Measurements from ENCODE around the gene PIK3CA.
A peak's percentile ranks its signal among the peaks of the same experiment; 100 is the strongest.
"Not testable (repeated sequence)": the region's sequence is repeated elsewhere in the genome, so short reads cannot be mapped to it uniquely, and the experiment has no call there.

PIK3CA gene

DNA sequence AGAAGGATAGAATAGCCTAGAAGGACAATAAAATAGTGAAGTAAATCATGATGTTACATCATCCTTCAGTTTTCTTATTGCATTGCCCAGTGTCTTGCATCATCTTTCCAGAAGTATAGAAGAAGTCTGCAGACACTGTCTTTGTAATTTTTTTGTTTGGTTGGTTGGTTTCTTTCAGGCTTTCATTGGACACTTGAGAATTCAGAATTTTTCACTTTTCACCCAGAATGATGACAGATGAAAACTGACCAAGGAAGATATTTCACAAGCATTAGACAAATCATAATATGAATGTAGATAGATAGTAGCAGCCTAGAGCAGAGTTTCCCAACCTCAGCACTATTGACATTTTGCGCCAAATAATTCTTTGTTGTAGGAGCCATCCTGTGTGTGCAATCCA is 67.4 kb downstream of the PIK3CA start:
- not testable (repeated sequence) for DNase-seq

DNA sequence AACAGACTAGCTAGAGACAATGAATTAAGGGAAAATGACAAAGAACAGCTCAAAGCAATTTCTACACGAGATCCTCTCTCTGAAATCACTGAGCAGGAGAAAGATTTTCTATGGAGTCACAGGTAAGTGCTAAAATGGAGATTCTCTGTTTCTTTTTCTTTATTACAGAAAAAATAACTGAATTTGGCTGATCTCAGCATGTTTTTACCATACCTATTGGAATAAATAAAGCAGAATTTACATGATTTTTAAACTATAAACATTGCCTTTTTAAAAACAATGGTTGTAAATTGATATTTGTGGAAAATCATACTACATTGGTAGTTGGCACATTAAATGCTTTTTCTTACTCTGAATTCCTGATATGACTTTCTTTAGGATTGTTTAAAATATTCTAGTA is 70.1 kb downstream of the PIK3CA start:
- not testable (repeated sequence) for DNase-seq

DNA sequence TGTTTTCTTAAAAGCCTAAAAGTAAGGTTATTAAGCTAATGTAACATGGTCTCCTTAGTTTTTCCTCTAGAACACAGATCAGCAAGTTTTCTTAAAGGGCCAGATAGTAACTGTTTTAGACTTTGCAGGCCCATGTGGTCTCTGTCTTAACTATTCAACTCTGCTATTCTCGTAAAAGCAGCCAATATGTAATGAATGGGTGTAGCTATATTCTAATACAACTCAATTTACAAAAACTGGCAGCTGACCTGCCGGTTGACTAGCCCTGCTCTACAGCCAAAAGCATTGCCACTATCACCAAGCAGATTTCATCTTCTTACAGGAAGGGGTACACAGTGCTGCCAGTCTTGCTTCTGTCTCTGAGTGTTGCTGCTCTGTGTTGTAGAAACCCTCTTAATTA is 75.4 kb downstream of the PIK3CA start:
- no peak for DNase-seq

DNA sequence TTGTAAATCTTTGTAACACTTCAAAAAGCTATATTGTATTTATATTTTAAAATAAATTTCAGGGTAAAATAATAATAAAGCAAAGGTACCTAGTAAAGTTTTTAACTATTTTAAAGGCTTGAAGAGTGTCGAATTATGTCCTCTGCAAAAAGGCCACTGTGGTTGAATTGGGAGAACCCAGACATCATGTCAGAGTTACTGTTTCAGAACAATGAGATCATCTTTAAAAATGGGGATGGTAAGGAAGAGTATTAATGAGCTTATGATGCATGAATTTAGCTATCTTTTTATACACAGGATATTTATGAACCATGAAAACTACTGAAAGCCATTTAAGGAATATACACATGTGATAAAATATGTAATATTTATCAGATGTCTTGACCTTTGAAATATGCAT is 76.4 kb downstream of the PIK3CA start:
- no peak for DNase-seq

DNA sequence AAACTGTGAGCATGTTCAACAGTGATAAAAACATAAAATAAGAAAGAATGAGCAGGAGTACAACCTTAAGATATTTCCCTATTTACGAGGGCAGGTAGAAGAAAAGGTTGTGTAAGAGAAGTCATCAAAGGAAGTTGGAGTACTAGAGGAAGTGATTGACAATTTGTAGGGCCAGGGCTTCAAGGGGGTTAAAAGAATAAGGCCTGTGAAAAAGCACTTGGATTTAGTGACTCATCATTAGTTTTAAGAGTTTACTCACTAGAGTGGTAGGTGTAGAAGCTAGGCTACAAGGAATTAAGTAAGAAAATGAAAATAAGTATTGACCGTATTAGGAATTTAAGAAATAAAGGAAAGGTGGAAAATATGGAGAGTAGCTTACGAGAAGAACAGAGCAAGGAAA is 79.2 kb downstream of the PIK3CA start:
- DNase-seq: no peak

DNA sequence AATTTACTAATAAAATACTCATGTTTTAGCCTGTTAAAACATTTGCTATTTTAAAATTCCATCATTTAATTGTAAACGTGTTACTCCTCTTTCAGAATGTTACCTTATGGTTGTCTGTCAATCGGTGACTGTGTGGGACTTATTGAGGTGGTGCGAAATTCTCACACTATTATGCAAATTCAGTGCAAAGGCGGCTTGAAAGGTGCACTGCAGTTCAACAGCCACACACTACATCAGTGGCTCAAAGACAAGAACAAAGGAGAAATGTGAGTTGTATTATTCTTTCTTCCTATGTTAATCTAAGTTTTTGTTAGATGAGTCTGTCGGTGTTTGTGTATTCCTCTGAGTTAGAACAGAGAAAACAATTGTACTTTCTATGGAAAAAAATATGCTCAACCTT is 81.0 kb downstream of the PIK3CA start:
- no peak for DNase-seq

GRCh38 chr3:179233043-179233442 is 84.9 kb downstream of the PIK3CA start:
- no peak for DNase-seq

DNA sequence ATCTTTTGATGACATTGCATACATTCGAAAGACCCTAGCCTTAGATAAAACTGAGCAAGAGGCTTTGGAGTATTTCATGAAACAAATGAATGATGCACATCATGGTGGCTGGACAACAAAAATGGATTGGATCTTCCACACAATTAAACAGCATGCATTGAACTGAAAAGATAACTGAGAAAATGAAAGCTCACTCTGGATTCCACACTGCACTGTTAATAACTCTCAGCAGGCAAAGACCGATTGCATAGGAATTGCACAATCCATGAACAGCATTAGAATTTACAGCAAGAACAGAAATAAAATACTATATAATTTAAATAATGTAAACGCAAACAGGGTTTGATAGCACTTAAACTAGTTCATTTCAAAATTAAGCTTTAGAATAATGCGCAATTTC is 86.0 kb downstream of the PIK3CA start:
- no peak for DNase-seq

DNA sequence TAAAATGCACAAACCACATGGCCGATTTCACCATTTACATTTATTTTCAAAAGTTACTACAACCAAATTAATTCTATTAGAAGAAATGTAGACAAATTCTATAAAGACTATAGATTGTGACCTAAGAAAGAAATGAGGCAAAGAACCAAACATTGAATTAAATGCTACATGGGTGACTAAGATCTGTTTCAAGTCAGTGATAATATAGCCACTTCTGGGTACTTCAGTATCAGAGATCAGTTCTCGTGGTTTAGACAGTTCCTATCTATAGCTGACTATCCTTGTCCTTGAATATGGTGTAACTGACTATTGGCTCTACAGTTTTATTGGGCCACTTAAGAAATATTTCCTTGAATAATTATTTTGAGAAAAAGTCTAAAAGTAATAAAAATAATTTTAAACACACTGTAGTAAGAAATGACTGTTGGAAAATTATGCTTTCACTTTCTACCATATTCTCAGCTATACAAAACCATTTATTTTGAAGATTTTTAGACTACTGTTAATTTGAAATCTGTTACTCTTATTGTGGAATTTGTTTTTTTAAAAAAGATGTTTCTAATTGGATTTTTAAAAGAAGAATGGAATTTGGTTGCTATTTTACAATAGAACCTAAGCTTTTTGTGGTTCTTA is 88.6 kb downstream of the PIK3CA start:
- no peak for DNase-seq

GRCh38 chr3:179240299-179240698 is 92.1 kb downstream of the PIK3CA start:
- not testable (repeated sequence) for DNase-seq

DNA sequence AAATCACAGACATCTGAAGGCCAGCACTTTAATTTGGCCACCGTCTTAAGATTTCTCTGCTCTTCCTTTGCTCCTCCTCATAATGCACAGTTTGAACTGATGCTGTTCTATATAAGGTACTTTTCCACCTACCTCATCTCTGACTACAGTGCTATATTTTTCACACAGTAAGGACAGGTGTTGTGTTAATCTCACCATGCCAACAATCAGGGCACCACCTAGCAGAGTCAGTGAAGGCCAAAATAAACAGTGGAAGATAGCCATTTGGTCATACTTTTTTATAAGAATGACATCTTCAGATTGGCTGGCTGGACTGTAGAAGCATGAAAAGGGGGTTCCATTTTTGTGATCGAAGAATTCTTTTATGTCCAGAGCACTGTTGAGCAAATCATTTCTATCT is 94.7 kb downstream of the PIK3CA start:
- DNase-seq: not testable (repeated sequence)

GRCh38 chr3:179244878-179245277 is 96.7 kb downstream of the PIK3CA start:
- no peak for DNase-seq

GRCh38 chr3:179247289-179248015 is 99.3 kb downstream of the PIK3CA start:
- DNase-seq: no peak

DNA sequence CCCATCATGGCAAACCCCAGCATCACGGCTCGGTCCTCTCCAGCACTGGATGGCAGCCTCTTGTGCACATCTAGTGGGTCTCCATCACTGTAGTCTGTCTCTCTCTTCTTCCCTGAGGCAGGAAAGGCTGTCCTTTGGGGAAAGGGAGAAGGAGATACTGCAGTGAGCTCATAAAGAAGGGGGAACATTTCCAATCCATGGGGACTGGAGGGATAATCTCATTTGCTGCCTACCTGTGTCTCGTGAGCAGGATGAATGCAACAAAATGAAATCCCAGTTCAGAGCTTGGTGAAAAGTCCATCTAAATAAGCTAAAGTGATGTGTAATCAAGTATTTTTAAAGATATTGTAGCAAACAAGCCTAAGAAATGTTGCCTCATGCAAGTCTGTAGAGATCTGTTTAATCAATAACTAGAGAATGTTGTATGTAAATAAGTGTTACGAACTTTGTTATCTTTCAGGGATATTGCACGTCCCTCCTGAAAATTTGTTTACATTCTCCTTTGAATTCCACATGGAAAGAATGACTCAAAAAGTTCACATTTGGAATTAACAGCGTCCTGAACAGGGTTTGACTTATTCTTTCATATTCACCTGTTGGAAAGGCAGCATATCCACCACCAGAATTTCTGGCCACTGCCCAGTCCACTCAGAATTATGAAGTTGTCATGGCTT is 102.8 kb downstream of the PIK3CA start, which contains the start of gene KCNMB3:
TSS of gene KCNMB3 (minus strand) at position 312 of the 674 bp plus-strand sequence. CDS start at position 188, 124 bp downstream.
- no peak for DNase-seq

DNA sequence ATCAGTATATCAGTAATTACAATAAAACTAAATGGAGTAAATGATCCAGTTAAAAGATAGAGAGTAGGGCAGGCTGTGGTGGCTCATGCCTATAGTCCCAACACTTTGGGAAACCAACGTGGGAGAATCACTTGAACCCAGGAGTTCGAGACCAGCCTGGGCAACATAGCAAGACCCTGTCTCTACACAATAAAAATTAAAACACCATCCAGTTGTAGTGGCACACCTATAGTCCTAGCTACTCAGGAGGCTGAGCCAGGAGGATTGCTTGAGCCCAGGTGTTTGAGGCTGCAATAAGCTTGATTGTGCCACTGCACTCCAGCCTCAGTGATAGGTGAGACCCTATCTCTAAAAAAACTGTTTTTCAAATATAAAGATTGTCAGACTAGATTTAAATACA is 108.7 kb downstream of the PIK3CA start:
- no peak for DNase-seq

GRCh38 chr3:179257742-179258141 is 109.6 kb downstream of the PIK3CA start:
- not testable (repeated sequence) for DNase-seq

- DNase-seq: no peak
Measured at GRCh38 chr3:179258820-179259219, 110.7 kb downstream of the PIK3CA start.

- DNase-seq: not testable (repeated sequence)
Measured at GRCh38 chr3:179259959-179260756, 112.0 kb downstream of the PIK3CA start.

DNA sequence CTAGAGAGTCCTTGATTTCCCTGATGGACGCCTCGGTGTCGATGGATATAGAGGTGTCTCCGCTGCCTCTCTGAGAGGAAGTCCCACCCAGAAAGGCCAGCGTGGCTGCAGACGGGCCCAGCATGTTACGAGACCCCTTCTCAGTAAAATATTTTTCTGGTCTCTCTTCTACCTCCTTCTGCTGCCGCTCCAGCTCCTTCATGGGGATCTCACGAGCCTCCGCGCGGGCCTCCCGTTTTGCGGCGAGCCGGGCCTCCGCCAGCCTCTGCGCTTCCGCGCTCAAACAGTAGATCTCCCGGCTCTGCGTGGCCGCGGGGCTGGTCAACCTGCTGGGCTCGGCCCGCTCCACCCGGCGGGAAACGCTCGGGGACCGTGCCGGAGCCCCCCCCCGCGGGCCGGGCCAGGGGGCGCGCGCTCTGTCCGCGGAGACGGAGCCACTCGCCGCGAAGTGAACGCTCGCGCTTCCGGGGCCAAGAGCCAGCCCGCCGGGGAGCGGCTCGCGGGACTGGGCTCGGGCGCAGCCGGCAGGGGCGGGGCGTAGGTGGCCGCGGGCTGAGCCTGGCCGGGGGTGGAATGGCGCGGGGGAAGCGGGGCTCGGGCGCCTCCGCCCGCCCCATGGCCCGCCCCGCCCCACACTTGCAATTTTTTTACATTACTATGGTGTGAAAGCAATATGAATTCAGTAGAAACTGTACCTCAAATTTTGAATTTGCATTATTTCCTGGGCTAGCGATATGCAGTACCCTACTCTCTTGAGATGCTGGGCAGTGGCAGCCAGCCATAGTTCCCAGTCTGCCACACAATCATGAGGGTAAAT is 113.0 kb downstream of the PIK3CA start:
- DNase-seq: peak; percentile 68

DNA sequence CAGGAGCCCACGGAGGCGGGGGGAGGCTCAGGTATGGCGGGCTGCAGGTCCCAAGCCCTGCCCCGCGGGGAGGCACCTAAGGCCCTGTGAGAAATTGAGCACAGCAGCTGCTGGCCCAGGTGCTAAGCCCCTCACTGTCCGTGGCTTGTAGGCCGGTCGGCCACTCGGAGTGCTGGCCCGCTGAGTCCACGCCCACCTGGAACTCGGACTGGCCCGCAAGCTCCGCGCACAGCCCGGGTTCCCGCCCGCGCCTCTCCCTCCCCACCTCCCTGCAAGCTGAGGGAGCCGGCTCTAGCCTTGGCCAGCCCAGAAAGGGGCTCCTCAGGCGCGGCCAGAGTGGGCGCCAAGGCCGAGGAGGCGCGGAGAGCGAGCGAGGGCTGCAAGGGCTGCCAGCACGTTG is 115.0 kb downstream of the PIK3CA start:
- no peak for DNase-seq

- no peak for DNase-seq
Measured at GRCh38 chr3:179264449-179264848, 116.3 kb downstream of the PIK3CA start.

DNA sequence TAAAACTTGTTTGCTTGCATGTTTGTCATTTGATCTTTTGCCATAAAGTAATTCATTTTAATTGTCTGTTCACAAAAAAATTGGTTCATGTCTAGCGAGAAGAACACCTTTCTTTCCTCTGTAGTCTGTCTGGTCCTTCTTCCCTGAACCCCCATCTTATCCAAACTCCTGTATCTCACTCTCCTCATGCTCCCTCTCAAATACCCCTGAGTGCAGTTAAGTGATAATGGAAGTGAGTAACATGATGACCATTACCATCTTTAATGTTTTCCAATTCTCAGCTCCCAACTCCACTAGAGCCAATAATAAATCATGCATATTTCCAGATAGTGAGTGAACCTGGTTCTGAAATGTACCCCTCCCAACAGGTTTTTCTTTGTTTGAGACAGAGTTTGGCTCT is 116.9 kb downstream of the PIK3CA start:
- DNase-seq: no peak

Measured in NCI-H2171 (cell line).